RPMI7951 (cell line): Measurements from ENCODE around the gene LITAF. TPM values are rescaled to one million over a fixed set of nuclear protein-coding genes. Genes with fewer than 3 reads are reported as not detected.
"Not testable (repeated sequence)": the region's sequence is repeated elsewhere in the genome, so short reads cannot be mapped to it uniquely, and the experiment has no call there.

Source experiments
- DNase-seq: peaks from one replicate; pipeline ENCODE4 v3.0.0-alpha.2; 2012; ENCODE audit warnings: low read depth
- total RNA-seq: library from RNA; depleted of rRNA; stranded (reverse); fragments of >200 nt; shearing (Covaris generic); gene quantifications from 2 replicates; pipeline ENCODE4 v1.2.3, GENCODE V29; 2014

Gene LITAF
- total RNA-seq, 1 experiment from 2014 or later: 28.1 TPM

DNA sequence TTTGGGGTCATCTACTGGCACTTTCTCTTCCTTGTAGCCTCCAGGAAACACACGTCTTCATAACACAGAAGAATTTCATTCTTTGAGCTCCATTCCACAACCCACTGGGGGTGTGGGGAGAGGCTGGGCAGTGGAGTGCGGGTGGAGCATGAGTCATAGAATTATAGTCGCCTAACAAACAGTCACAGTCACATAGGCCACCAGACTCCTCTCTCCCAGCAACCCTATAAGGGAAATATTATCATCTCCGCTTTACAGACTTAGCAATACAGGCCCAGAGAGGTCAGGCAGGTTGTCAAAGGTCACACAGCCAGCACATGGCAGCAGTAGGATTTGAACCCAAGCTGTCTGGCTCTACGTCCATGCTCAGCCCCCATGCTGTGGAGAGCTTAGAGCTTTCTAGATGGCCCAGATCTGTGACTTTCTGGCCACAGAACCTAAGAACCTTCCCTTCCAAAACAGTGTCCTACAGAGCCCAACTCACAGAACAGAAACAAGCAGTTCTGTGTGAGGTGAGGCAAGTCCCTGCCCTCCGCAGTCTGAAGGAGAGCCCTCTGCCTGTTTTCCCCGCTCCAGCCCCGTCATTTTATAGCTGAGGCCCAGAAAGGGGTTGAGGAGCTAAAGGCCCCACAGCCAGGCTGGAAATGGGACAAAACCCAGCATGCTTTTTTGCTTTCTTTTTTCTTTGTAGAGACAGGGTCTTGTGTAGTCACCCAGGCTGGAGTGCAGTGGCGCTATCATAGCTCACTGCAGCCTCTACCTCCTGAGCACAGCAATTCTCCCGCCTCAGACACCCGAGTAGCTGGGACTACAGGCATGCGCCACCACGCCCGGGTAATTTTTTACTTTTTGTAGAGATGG is 10.7 kb upstream of the LITAF start:
- peak; percentile 35 for DNase-seq

- DNase-seq: no peak
Measured at GRCh38 chr16:11596572-11597226, 10.0 kb upstream of the LITAF start.

- no peak for DNase-seq
Measured at GRCh38 chr16:11593581-11593980, 6.9 kb upstream of the LITAF start.

GRCh38 chr16:11593076-11593475 is 6.4 kb upstream of the LITAF start:
- DNase-seq: not testable (repeated sequence)

DNA sequence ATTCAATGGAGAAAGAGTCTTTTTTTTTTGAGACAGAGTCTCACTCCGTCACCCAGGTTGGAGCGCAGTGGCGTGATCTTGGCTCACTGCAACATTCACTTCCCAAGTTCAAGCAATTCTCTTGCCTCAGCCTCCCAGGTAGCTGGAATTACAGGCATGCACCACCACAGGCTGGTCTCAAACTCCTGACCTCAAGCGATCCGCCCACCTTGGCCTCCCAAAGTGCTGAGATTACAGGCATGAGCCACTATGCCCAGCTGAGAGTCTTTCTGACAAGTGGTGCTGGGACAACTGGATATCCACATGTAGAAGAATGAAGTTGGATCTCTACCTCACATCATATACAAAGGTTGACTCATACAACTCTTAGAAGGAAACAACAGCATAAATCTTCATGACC is 4.9 kb upstream of the LITAF start:
- not testable (repeated sequence) for DNase-seq

- no peak for DNase-seq
Measured at GRCh38 chr16:11589198-11589550, 2.5 kb upstream of the LITAF start.

DNA sequence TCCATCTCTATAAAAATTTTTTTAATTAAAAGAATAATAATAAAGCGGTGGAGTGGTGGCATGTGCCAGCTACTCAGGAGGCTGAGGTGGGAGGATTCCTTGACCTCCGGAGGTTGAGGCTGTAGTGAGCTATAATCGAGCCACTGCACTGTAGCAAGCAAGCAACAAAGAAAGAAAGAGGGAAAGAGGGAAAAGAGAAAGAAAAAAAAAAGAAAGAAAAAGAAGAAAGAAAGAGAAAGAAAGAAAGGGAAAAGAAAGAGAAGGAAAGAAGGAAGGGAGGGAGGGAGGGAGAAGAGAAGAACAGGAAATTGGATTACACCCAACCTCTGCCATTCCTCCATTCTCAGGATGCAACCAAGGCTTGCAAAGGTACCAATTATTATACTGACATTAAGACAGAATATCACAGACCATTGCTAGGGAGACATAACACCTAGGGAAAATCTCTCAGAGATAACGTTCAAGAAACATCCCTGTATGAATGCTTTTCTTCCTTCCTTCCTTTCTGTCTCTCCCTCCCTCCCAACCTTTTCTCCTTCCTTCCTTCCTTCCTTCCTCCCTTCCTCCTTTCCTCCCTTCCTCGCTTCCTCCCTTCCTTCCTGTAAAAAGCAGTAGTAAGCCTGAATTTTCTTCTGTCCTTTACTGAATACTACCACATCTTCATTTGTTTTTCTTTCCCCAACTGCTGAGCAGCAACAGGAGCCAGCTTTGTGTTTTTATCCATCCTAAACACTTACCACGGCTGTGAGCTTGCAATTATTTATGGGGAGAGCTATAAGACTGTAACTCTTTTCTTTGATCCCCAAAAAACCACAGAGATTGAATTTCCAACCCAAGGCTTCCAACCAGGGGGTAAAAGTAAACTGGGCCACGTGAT is 1.8 kb upstream of the LITAF start:
- DNase-seq: no peak

GRCh38 chr16:11587643-11588247 is 1.0 kb upstream of the LITAF start:
- DNase-seq: no peak

GRCh38 chr16:11586378-11586855 is 302 bp downstream of the LITAF start:
- peak; percentile 31 for DNase-seq

- no peak for DNase-seq
Measured at GRCh38 chr16:11585460-11586377, 1.0 kb downstream of the LITAF start.

GRCh38 chr16:11583889-11584565 is 2.7 kb downstream of the LITAF start:
- DNase-seq: no peak

DNA sequence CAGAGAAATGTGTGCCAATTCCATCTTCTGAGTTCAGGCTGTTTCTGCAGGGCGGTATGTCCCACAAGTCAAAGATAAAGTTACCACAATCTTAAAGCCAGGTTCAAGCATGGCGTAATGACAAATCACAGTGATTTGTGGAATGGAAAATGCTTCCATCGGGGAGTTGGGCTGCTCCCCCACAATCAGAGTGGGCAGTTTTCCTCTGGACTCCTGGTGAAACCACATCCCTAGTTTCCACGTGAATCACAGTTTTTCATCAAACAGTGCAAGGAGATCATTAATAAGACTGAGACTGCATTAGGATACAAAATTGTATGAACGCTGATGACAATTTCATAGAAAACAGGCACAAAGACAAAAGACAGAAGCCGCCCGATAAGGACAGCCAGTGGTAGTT is 3.6 kb downstream of the LITAF start:
- no peak for DNase-seq

GRCh38 chr16:11582157-11582814 is 4.4 kb downstream of the LITAF start:
- no peak for DNase-seq

DNA sequence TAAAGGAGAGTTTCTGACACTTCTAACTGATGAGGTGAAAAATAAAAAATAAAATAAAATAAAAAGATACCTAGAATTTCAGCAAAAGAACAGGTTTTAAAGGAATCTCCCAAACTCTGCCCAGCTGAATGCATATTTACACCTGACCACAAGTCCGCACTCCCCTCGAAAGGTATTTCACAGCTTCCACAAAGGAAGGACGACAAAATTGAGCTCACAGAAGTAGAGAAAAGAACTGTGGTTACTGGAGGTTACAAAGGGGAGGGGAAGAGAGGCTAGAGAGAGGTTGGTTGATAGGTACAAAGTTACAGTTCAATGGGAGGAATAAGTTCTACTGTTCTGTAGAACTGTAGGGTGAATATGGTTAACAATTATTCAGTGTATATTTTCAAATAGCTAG is 5.0 kb downstream of the LITAF start:
- DNase-seq: no peak

GRCh38 chr16:11580451-11581086 is 6.2 kb downstream of the LITAF start:
- DNase-seq: no peak

DNA sequence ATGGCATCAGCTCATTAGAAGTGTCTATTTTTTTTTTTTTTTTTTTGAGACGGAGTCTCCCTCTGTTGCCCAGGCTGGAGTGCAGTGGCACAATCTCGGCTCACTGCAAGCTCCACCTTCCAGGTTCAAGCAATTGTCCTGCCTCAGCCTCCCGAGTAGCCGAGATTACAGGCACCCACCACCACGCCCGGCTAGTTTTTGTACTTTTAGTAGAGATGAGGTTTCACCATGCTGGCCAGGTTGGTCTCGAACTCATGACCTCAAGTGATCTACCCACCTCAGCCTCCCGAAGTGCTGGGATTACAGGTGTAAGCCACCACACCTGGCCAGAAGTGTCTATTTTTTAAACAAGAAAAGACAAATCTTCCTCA is 9.4 kb downstream of the LITAF start:
- DNase-seq: not testable (repeated sequence)

GRCh38 chr16:11576427-11577289 is 10.1 kb downstream of the LITAF start:
- no peak for DNase-seq

GRCh38 chr16:11575223-11575589 is 11.5 kb downstream of the LITAF start:
- no peak for DNase-seq
